ENCODE measurements around the gene MOV10.

MOV10 gene

GRCh38 chr1:112743174-112744008 is 68.9 kb downstream of the MOV10 start:
- DNase-seq (ENCODE audit: low read depth): no peak

GRCh38 chr1:112744009-112744578 is 69.6 kb downstream of the MOV10 start:
- no peak for DNase-seq (ENCODE audit: low read depth)

- DNase-seq (ENCODE audit: low read depth): no peak
Measured at GRCh38 chr1:112748396-112748795, 73.9 kb downstream of the MOV10 start.
